Lower leg skin (tissue), 4 donors: ENCODE measurements around the gene SRPRB. TPM values are rescaled to one million over a fixed set of nuclear protein-coding genes. Genes with fewer than 3 reads are reported as not detected.
"Not testable (repeated sequence)": the region's sequence is repeated elsewhere in the genome, so short reads cannot be mapped to it uniquely, and the experiment has no call there.

Experiments used
- DNase-seq, 2 donors: peaks; one replicate each; pipeline ENCODE4 v3.0.0-alpha.2; 2019; ENCODE audit warnings: low spot score in 2 of 2
- H3K4me3 ChIP-seq: fragments of 200-600 bp; sonication (generic); 2 replicates; pipeline ENCODE4 v1.5.1; 2017; ENCODE audit warnings: mild to moderate bottlenecking, low read depth; ENCODE audit not compliant: poor library complexity, severe bottlenecking
- POLR2A ChIP-seq, 2 donors: fragments of 450-650 bp; IDR thresholded peaks; one replicate each; pipeline ENCODE4 v1.6.1; 2016 to 2017; ENCODE audit warnings: antibody characterized with exemption in 2 of 2, mild to moderate bottlenecking in 1 of 2, moderate library complexity in 1 of 2
- WGBS, 2 donors: methylation state at CpG; one replicate each; pipeline ENCODE4 v1.1.5; 2018; 5-methylcytosine and 5-hydroxymethylcytosine counted together
- intact Hi-C: fragments of 100-400 bp; cut with DNase I; formaldehyde crosslinking; loops from one replicate; pipeline ENCODE4 v1.15.0; 2023; ENCODE audit warnings: low total_unique reads
- total RNA-seq, 4 donors: library from RNA; depleted of rRNA; stranded (reverse); fragments of >200 nt; gene quantifications; one replicate each; pipeline ENCODE4 v1.1.0, GENCODE V29; 2016
- TF ChIP-seq, protein P1 (sequence below), 3 donors: fragments of 450-650 bp; IDR thresholded peaks; one replicate each; pipeline ENCODE4 v1.5.1; 2016; ENCODE audit warnings: antibody characterized with exemption in 3 of 3, mild to moderate bottlenecking in 3 of 3, moderate library complexity in 2 of 3

SRPRB gene
- total RNA-seq, 4 donors from 2014 or later, result 20.0 to 25.6 (median 20.7) TPM

DNA sequence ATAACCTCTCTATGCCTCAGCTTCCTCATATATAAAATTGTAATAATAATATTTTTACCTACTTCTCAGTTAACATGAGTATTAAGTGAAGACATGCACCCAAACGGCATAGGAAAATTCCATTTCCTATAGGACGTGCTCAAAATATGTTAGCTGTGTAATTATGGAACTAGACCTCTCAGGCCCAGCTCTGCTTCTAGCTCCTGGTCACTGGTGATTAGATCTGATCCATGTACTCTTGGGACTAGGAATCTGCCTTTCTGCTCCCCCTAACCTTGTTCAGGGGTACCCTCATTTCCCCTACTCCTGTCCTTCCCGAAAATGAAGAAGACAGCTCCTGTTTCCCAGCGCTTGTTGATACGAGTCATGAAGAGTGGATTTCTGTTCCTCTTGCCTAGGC, 29.8 kb upstream of the SRPRB start:
- no peak for DNase-seq
- no peak for TF ChIP-seq POLR2A (IDR thresholded peaks at IDR 0.05)
- TF ChIP-seq, protein P1, sequence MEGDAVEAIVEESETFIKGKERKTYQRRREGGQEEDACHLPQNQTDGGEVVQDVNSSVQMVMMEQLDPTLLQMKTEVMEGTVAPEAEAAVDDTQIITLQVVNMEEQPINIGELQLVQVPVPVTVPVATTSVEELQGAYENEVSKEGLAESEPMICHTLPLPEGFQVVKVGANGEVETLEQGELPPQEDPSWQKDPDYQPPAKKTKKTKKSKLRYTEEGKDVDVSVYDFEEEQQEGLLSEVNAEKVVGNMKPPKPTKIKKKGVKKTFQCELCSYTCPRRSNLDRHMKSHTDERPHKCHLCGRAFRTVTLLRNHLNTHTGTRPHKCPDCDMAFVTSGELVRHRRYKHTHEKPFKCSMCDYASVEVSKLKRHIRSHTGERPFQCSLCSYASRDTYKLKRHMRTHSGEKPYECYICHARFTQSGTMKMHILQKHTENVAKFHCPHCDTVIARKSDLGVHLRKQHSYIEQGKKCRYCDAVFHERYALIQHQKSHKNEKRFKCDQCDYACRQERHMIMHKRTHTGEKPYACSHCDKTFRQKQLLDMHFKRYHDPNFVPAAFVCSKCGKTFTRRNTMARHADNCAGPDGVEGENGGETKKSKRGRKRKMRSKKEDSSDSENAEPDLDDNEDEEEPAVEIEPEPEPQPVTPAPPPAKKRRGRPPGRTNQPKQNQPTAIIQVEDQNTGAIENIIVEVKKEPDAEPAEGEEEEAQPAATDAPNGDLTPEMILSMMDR (IDR thresholded peaks at IDR 0.05), result no peak
- H3K4me3 ChIP-seq, result no peak overlapping the region
- WGBS, 2 donors, result 94 to 96% methylated on average over 5 of the region's 5 CpGs
- intact Hi-C loops, result no loop called here

GRCh38 chr3:133776794-133777438, 28.7 kb upstream of the SRPRB start:
- no peak for TF ChIP-seq POLR2A (IDR thresholded peaks at IDR 0.05)
- TF ChIP-seq, protein P1 (IDR thresholded peaks at IDR 0.05), result no peak
- no peak for DNase-seq
- intact Hi-C loops, result no loop called here
- 92 to 97% methylated on average over 7 of the region's 7 CpGs for WGBS, 2 donors
- H3K4me3 ChIP-seq, result no peak overlapping the region

GRCh38 chr3:133777807-133778568, 27.6 kb upstream of the SRPRB start:
- intact Hi-C loops, result no loop called here
- WGBS, 2 donors, result 49 to 54% methylated on average over 8 of the region's 8 CpGs
- TF ChIP-seq POLR2A (IDR thresholded peaks at IDR 0.05), result no peak
- TF ChIP-seq, protein P1 (IDR thresholded peaks at IDR 0.05), result no peak
- H3K4me3 ChIP-seq, result no peak overlapping the region
- no peak for DNase-seq

DNA sequence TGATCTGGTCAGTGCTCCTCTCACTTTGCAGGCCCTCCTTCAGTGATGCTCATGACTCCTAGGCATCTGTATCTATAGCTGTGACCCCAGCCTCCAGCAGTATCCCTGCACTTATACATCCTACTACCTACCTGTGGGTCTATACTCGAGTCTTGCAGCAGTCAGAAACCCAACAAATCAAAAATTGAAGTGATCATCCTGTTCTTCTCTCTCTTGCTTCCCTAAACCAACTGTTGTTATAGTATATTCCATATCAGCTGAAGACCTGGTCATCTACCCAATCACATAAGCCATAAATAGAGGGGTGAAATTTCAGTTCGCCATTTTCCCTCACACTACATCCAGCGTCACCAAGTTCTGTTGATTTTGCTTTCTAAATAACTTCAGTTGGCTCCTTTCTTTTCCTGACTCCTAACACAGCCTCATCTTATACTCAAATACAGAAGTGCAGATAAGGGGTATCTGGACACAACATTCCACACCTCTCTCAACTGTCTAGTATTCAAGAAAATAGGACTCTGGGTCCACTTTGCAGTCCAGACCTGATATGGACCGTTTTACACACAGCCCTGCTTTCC, 25.9 kb upstream of the SRPRB start:
- no peak overlapping the region for H3K4me3 ChIP-seq
- no peak for DNase-seq
- TF ChIP-seq POLR2A (IDR thresholded peaks at IDR 0.05), result no peak
- TF ChIP-seq, protein P1 (IDR thresholded peaks at IDR 0.05), result no peak
- WGBS, 2 donors, result 77 to 87% methylated on average over 4 of the region's 4 CpGs
- intact Hi-C loops, result no loop called here

GRCh38 chr3:133780756-133781155, 24.9 kb upstream of the SRPRB start:
- DNase-seq, intact Hi-C loops, H3K4me3 ChIP-seq: not testable (repeated sequence)
- WGBS, 2 donors, result 83 to 86% methylated on average over 6 of the region's 6 CpGs

DNA sequence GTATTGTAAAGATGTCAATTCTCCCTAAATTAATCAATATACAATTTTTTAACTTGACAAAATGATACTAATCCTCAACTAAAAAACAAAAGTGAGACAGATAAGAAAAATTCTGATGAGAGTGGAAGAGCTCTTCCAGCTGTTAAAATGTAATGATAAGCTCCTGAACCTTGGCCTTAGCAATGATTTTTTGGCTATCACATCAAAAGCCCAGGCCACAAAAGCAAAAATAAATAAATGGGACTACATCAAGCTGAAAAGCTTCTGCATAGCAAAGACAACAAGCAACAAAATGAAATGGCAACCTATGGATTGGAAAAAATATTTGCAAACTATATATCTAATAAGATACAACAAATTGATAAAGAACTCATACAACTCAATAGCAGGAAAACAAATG, 24.0 kb upstream of the SRPRB start:
- no peak overlapping the region for H3K4me3 ChIP-seq
- intact Hi-C loops, result no loop called here
- DNase-seq, result no peak
- TF ChIP-seq POLR2A (IDR thresholded peaks at IDR 0.05), result no peak
- TF ChIP-seq, protein P1 (IDR thresholded peaks at IDR 0.05), result no peak
